Forelimb muscle (tissue), 1 donor: ENCODE measurements around the gene JMY. TPM values are rescaled to one million over a fixed set of nuclear protein-coding genes. Genes with fewer than 3 reads are reported as not detected.
"Not testable (repeated sequence)": the region's sequence is repeated elsewhere in the genome, so short reads cannot be mapped to it uniquely, and the experiment has no call there.

ENCODE experiments used
- DNase-seq: peaks from one replicate; pipeline ENCODE4 v3.0.0-alpha.2; 2013; ENCODE audit warnings: low read depth
- polyA plus RNA-seq: library from polyadenylated mRNA; unstranded; fragments of 120-200 nt; gene quantifications from one replicate; pipeline ENCODE4 v1.2.1, GENCODE V29; 2013; ENCODE audit not compliant: insufficient read length

Gene JMY
- polyA plus RNA-seq, 1 donor = 9.5 TPM

- no peak for DNase-seq
These were observed 2.0 kb downstream of the JMY start for GRCh38 chr5:79237740-79238560.

- no peak for DNase-seq
These were observed 4.6 kb downstream of the JMY start for GRCh38 chr5:79240561-79240960.

- DNase-seq = no peak
These were observed 5.6 kb downstream of the JMY start for GRCh38 chr5:79241535-79241979.

- DNase-seq = no peak
These were observed 6.5 kb downstream of the JMY start for GRCh38 chr5:79242242-79243039.

GRCh38 chr5:79243224-79243623 lies 7.3 kb downstream of the JMY start:
- DNase-seq = no peak

- not testable (repeated sequence) for DNase-seq
These were observed 18.1 kb downstream of the JMY start for GRCh38 chr5:79254067-79254466.

GRCh38 chr5:79255786-79256557 lies 20.0 kb downstream of the JMY start:
- no peak for DNase-seq

- DNase-seq = no peak
These were observed 20.6 kb downstream of the JMY start for GRCh38 chr5:79256563-79256962.

- DNase-seq = no peak
These were observed 21.4 kb downstream of the JMY start for GRCh38 chr5:79257314-79257713.

- DNase-seq = no peak
These were observed 22.9 kb downstream of the JMY start for GRCh38 chr5:79258801-79259200.

- no peak for DNase-seq
These were observed 23.5 kb downstream of the JMY start for GRCh38 chr5:79259383-79259782.

GRCh38 chr5:79259810-79260209 lies 23.9 kb downstream of the JMY start:
- DNase-seq = no peak

GRCh38 chr5:79261897-79262296 lies 26.0 kb downstream of the JMY start:
- DNase-seq = no peak

GRCh38 chr5:79263290-79263689 lies 27.4 kb downstream of the JMY start:
- no peak for DNase-seq

- no peak for DNase-seq
These were observed 31.2 kb downstream of the JMY start for GRCh38 chr5:79267180-79267579.

- DNase-seq = no peak
These were observed 33.8 kb downstream of the JMY start for GRCh38 chr5:79269733-79270166.

GRCh38 chr5:79273341-79273740 lies 37.4 kb downstream of the JMY start:
- DNase-seq = no peak

GRCh38 chr5:79284846-79285245 lies 48.9 kb downstream of the JMY start:
- DNase-seq = no peak

- no peak for DNase-seq
These were observed 49.4 kb downstream of the JMY start for GRCh38 chr5:79285285-79285684.

- DNase-seq = no peak
These were observed 49.9 kb downstream of the JMY start for GRCh38 chr5:79285833-79286232.

GRCh38 chr5:79287380-79287779 lies 51.4 kb downstream of the JMY start:
- DNase-seq = no peak

GRCh38 chr5:79287907-79288306 lies 52.0 kb downstream of the JMY start:
- DNase-seq = no peak
